C4-2B (cell line): ENCODE data around the gene RAPGEF3.

ENCODE experiments used
- CTCF ChIP-seq: fragments of 450-650 bp; conservative IDR thresholded peaks from 2 replicates; pipeline ENCODE4 v1.5.1; 2017; ENCODE audit warnings: mild to moderate bottlenecking
- ZFX ChIP-seq: fragments of 450-650 bp; IDR thresholded peaks from 2 replicates; pipeline ENCODE4 v1.6.1; 2017

DNA sequence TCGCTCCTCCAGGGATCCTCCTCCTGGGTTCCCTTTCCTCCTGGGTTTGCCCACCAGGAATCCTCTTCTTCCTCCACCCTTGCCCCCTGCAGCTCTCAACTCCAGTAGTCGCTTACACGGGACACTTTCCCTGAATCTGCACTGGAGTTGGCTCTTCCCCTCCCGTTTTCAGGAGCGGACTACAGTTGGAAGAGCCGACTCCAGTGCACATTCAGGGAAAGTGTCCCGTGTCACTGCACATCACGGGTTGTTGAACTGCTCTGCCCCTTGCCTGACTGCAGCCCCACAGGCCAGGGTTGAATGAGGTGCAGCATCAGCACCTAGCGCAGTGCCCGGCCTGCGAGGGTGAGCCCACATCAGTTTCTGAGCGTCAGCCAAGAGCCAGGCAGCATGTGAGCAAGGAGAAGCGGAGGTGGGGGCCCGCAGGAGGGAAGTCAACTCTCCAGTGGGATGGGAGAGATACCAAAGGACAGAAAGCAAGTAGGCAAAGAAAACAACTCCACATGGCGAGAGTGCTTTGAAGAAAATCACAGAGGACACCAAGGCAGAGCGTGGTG lies 13.1 kb downstream of the RAPGEF3 start:
- TF ChIP-seq CTCF: no peak
- no peak for TF ChIP-seq ZFX
